ENCODE measurements around the gene SYT7.

SYT7 gene

DNA sequence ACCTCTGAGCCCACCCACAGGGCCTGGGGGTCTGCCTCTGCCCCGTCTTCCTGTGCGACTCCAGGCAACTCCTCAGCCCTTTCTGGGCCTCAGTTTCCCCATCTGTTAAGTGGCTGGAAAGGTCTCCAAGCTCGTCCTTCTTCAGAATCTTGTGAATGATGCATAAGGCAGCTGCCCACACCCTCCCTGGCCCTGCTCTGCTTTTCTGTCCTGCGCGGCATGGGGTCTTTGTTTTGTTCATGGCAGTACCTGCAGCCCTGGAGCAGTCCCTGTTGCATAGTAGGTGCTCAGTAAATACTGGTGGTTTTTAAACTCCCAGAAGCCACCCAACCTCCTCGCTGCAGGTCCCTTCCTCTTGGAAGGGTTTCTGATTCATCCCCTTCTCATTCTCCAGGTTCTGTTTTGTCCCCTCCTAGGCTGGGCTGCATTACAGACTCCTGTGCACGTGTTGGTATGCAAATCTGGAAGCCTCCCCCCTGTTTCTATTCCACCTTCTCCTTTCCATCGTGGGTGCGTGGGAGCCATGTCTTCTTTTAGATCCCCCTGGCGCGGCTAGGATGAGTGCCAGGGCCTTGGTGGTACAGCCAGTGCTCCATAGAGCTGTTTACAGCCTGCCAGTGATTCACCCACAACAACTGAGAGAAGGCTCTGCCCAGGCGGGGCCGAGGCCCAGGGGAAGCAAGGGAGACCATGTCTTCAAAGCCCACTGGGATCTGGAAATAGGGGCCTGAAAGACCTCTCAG is 19.3 kb upstream of the SYT7 start:
- in situ Hi-C loops (cut with MboI; ENCODE audit: low sequenced_read_pairs), result no loop called here
- Histone ChIP-seq H3K9me3 (no peaks in the 10 kb centered on the region), H3K36me3 (replicated peaks) (no peaks in the 10 kb centered on the region), H3K27me3 (ENCODE audit: low read depth) (peaks cover 32% of the 10 kb centered on the region), H3K4me3 (no peak overlapping the region), H3K4me1 (no peaks in the 10 kb centered on the region)
- no peak for DNase-seq (ENCODE audit: low spot score in 2 of 2)

DNA sequence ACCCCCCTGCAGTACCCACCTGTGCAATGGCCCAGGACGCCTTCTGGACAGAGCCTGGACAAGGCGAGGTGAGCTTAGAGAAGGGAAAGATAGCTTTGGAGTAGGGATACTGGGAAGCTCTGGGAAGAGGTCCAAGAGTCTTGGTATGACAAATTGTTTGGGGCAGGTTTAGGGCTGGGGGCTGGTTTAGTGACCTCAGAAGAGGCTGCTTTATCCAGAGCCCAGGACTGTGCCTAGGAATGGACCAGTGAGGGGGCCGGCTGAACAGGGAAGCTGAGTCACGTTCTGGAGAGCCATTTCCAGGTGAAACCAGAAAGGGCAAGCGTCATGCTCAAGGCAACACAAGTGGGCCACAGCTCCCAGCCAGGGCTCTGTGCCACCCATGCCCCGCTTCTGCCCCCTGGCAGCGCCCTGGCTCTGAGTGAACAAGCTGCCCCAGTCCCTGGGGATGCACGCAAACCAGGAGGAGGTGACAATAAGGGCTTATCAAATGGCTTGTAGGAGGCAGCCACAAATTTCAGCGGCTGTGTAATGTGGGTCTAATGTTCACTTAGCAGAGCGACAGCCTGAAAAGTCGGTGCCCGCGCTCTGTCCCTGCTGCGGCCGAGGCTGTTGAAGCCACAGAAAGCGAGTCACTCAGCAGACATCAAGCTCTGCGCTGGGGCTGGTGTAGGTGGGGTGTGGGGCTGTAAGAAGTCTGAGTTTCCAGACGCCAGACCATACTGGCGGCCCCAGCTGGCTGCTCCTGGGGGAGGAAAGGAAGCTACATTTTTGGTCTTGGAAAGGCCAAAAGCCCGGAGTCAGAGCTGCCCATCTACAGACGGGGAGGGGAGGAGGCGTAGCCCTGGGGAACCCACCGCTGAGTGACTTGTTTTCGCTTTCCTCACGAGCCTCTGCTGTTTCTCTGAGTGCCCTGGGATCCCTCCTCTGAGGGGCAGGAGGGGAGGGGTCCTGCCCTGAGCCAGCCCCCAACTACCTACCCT is 18.3 kb upstream of the SYT7 start:
- Histone ChIP-seq H3K4me1 (no peaks in the 10 kb centered on the region), H3K4me3 (no peak overlapping the region), H3K27me3 (ENCODE audit: low read depth) (peaks cover 25% of the 10 kb centered on the region), H3K36me3 (replicated peaks) (no peaks in the 10 kb centered on the region), H3K9me3 (no peaks in the 10 kb centered on the region)
- DNase-seq (ENCODE audit: low spot score in 2 of 2), result no peak
- in situ Hi-C loops (cut with MboI; ENCODE audit: low sequenced_read_pairs), result no loop called here

DNA sequence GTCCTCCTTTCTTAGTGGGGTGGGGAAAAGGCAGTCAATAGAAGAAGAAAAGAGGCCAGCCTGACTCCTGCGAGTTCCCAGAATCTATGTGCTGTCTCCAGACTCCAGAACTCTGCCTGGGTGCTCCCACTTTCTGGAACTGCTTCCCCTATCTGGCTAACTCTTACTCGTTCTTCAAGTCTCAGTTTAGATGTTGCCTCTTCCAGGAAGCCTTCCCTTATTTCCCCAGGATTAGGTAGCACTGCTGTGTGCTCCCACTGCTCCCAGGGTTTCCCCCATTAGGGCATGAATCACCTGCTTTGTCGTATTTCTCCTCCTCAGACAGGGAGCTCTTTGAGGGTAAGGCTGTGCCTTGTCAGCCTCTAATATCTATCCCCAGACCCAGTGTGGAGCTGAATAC is 17.5 kb upstream of the SYT7 start:
- Histone ChIP-seq H3K4me1 (no peaks in the 10 kb centered on the region), H3K9me3 (no peaks in the 10 kb centered on the region), H3K36me3 (replicated peaks) (no peaks in the 10 kb centered on the region), H3K4me3 (no peak overlapping the region), H3K27me3 (ENCODE audit: low read depth) (peaks cover 26% of the 10 kb centered on the region)
- in situ Hi-C loops (cut with MboI; ENCODE audit: low sequenced_read_pairs), result no loop called here
- no peak for DNase-seq (ENCODE audit: low spot score in 2 of 2)

DNA sequence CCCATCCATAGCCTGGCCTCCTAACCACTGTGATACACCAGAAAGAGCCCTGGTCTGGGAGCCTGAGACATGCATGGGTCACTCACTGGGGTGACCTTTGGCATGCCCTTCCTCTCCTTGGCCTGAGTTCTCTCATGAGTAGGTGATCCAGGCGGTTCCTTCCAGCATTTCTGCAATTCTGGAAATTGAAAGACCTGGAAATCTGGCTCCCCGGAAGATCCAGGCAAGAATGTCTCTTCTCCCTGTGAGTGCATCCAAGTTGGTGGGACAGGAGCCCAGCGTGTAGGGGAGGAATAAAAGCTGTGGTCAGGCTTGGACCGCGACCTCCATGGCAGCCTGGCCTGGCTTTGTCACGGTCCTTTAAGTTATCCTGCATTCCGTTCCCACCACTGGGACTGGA is 16.1 kb upstream of the SYT7 start:
- in situ Hi-C loops (cut with MboI; ENCODE audit: low sequenced_read_pairs), result no loop called here
- DNase-seq (ENCODE audit: low spot score in 2 of 2), result no peak
- H3K27me3 ChIP-seq (ENCODE audit: low read depth), result peaks cover 31% of the 10 kb centered on the region; the same call in 1 of the 2 replicates

DNA sequence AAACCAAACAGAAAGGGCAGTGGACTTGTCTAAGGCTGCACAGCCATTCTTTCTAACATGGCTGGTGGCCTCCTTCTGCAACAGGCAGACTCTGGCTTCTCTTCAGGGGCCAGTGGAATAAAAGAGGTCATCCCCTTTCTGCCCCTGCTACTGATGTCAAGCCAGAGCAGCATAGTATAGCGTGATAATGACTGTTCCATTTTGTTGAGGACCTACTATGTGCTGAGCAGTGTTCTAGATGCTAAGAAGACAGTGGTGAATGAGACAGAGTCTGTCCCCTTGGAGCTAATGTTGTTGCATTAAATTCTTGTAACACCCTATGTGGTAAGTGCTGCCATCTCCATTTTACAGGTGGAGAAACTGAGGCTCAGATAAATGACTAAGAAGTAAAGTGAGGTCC is 15.7 kb upstream of the SYT7 start:
- DNase-seq (ENCODE audit: low spot score in 2 of 2), result no peak

More for the DNA sequence above, 16.1 kb upstream of the SYT7 start:
- H3K36me3 ChIP-seq (replicated peaks), result no peaks in the 10 kb centered on the region
- no peaks in the 10 kb centered on the region for H3K4me1 ChIP-seq
- no peaks in the 10 kb centered on the region for H3K9me3 ChIP-seq
- H3K4me3 ChIP-seq, result no peak overlapping the region

DNA sequence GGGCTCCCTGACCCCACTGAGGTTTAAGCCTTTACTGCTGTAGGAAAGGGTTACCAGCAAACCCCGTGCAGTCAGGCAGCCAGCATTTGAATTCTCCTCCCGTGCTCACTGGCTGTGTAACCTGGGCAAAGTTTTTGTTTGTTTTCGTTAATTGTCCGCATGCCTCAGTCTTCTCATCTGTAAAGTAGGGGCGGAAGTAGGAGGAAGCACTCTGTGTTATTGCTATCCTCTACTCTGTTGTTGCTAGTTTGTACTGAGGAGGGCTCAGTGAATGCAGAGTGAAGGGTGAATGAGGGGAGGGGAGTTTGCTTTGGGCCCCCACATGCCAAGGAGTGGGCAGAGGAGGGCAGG is 14.0 kb upstream of the SYT7 start:
- in situ Hi-C loops (cut with MboI; ENCODE audit: low sequenced_read_pairs), result no loop called here
- Histone ChIP-seq H3K4me3 (no peak overlapping the region), H3K4me1 (no peaks in the 10 kb centered on the region), H3K27me3 (ENCODE audit: low read depth) (peaks cover 30% of the 10 kb centered on the region; the same call in 1 of the 2 replicates), H3K36me3 (replicated peaks) (no peaks in the 10 kb centered on the region), H3K9me3 (no peaks in the 10 kb centered on the region)
- DNase-seq (ENCODE audit: low spot score in 2 of 2), result no peak

More for the DNA sequence above, 15.7 kb upstream of the SYT7 start:
- no peaks in the 10 kb centered on the region for H3K9me3 ChIP-seq
- in situ Hi-C loops (cut with MboI; ENCODE audit: low sequenced_read_pairs), result no loop called here
- H3K36me3 ChIP-seq (replicated peaks), result no peaks in the 10 kb centered on the region
- no peaks in the 10 kb centered on the region for H3K4me1 ChIP-seq
- H3K4me3 ChIP-seq, result no peak overlapping the region
- peaks cover 30% of the 10 kb centered on the region; the same call in 1 of the 2 replicates for H3K27me3 ChIP-seq (ENCODE audit: low read depth)

DNA sequence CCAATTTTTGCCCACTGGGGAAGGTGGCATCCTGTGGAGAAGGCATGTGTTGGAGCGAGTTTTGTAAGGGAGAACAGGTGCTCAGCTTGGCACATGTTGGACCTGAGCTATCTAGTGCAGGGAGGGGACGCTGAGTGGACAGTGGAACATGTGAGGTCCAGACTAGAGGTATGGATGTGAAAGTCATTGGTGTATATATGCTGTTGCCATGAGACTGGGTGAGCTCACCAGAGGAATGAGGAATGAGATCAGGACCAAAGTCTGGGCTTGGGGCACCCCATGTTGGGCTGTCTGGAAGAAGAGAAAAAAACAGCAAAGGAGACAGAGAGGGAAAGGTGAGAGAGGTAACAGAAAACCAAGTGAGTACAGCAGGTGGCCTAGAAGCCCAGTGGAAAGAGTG is 12.3 kb upstream of the SYT7 start:
- Histone ChIP-seq H3K36me3 (replicated peaks) (no peaks in the 10 kb centered on the region), H3K4me1 (no peaks in the 10 kb centered on the region), H3K9me3 (no peaks in the 10 kb centered on the region), H3K4me3 (no peak overlapping the region), H3K27me3 (ENCODE audit: low read depth) (peaks cover 20% of the 10 kb centered on the region; the same call in 1 of the 2 replicates)
- no peak for DNase-seq (ENCODE audit: low spot score in 2 of 2)
- in situ Hi-C loops (cut with MboI; ENCODE audit: low sequenced_read_pairs), result no loop called here

DNA sequence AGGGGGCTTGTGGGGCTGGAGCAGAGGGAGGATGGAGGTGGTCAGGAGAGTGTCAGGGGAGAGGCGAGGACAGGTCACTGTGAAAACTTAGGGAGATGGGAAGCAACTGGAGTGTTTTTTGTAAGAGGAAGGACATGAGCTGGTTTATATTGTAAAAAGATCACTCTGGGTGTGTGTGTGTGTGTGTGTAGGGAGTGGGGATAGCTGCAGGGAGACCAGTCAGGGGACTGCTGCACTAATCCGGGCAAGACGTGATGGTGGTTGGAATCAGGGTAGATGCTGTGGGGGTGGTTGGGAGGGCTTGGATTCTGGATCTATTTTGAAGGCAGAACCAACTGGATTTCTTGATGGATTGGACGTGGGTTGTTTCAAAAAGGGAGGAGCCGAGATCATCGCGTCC is 11.3 kb upstream of the SYT7 start:
- H3K4me3 ChIP-seq, result no peak overlapping the region
- in situ Hi-C loops (cut with MboI; ENCODE audit: low sequenced_read_pairs), result no loop called here
- no peaks in the 10 kb centered on the region for H3K4me1 ChIP-seq
- H3K27me3 ChIP-seq (ENCODE audit: low read depth), result peaks cover 20% of the 10 kb centered on the region; the same call in 1 of the 2 replicates
- no peaks in the 10 kb centered on the region for H3K9me3 ChIP-seq
- no peaks in the 10 kb centered on the region for H3K36me3 ChIP-seq (replicated peaks)
- DNase-seq (ENCODE audit: low spot score in 2 of 2), result no peak

DNA sequence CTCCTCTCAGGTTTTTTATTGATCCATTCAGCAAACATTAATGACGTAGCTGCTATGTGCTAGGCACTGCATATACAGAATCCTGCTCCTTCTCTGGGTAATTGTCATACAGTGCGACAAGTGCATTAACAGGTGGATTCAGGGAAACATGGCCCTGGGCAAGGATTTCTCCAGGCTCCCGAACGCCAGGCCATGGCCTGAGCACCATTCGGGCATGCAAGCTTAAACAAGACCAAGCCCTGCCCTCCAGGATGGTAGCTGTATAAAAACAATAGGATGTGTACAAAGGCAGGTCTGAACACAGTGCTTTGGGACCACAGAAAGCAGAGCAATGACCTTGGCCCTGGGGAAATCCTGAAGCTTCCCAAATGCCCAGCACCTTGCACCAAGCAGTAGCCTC is 9.1 kb upstream of the SYT7 start:
- no peak for DNase-seq (ENCODE audit: low spot score in 2 of 2)
- no peaks in the 10 kb centered on the region for H3K9me3 ChIP-seq
- H3K27me3 ChIP-seq (ENCODE audit: low read depth), result peaks cover 23% of the 10 kb centered on the region; the same call in 1 of the 2 replicates
- H3K36me3 ChIP-seq (replicated peaks), result no peaks in the 10 kb centered on the region
- H3K4me1 ChIP-seq, result no peaks in the 10 kb centered on the region
- in situ Hi-C loops (cut with MboI; ENCODE audit: low sequenced_read_pairs), result no loop called here
- H3K4me3 ChIP-seq, result no peak overlapping the region

DNA sequence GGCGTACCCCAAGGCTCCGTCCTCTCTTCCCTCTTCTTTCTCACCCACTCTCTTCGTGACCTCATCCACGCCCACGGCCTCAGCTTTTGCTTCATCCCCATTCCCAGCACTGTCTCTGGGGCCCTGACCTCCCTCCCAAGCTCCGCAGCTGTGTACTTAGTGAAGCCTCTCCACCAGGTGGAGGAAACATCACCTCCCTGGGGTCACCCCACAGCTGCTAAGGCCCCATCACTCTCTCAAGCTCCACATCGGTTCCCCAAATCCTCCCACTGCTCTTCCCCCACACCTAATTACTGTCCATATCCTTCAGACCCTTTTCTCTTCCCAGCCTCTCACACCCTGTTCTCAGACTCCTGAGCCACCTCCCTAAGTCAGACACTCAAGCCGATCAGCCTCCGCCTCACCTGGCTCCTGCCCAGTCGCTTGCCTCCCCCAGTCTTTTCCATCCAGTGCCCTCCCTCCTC is 7.9 kb upstream of the SYT7 start:
- Histone ChIP-seq H3K9me3 (no peaks in the 10 kb centered on the region), H3K36me3 (replicated peaks) (no peaks in the 10 kb centered on the region), H3K4me1 (no peaks in the 10 kb centered on the region), H3K27me3 (ENCODE audit: low read depth) (peaks cover 18% of the 10 kb centered on the region), H3K4me3 (no peak overlapping the region)
- DNase-seq (ENCODE audit: low spot score in 2 of 2), result no peak
- in situ Hi-C loops (cut with MboI; ENCODE audit: low sequenced_read_pairs), result no loop called here

DNA sequence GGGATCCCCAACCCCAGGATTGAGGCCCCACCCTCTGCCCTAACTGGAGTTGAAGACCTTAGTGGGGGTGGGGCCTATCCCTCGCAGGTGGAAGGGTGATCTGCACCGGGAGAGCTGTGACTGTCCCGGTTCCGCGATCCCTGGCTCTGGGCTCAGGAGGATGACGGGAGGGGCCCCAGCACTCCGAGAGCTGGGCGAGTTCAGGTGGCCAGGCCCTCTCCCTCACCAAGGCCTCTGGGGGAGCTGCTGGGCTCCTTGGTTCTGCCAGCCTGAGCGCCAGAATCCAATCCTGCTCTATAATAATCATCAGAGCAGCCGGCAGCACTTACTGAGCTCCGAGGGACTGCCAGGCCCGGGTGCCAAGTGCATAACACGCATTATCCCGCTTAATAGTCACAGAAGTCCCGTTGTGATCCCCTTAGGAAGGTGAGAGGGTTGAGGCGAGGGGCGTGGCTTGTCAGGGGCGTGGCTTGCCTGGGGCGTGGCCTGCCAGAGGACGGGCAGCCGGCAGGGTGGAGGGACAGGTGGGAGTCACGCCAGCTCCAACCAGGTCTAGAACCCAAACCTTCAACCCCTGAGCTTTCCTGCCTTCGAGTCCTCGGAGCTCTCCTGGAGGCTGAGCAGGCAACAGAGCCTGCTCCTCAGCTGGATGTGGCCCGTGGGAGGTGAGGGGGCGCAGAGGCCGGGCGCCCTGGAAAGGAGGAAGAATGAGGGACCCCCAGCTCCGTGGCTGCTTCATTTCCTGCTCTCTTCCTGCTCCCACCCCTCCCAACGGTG is 7.3 kb upstream of the SYT7 start:
- in situ Hi-C loops (cut with MboI; ENCODE audit: low sequenced_read_pairs), result no loop called here
- Histone ChIP-seq H3K27me3 (ENCODE audit: low read depth) (peaks cover 20% of the 10 kb centered on the region), H3K9me3 (no peaks in the 10 kb centered on the region), H3K4me3 (no peak overlapping the region), H3K36me3 (replicated peaks) (no peaks in the 10 kb centered on the region), H3K4me1 (no peaks in the 10 kb centered on the region)
- DNase-seq (ENCODE audit: low spot score in 2 of 2), result peak in 1 of 2 experiments; percentile 72

DNA sequence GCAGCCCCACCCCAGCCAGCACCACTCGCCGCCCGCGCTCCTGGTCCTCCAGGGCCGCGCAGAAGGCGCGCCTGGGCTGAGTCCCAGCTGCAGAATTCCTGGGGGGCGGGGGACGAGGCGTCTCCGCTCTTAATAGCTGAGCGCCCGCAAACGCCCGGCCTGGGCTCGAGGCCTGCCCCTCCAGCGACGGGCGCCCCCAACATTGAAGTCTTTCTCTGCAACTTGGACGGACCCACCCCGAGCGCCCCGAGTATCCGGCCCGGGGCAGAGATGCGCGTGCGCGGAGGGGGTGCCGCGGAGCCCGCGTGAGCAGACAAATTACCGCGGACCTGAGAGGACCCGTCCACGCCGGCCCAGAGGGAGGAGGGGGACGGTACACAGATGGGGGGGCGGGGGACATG is 6.7 kb upstream of the SYT7 start:
- no peak for DNase-seq (ENCODE audit: low spot score in 2 of 2)
- Histone ChIP-seq H3K27me3 (ENCODE audit: low read depth) (peaks cover 17% of the 10 kb centered on the region), H3K36me3 (replicated peaks) (no peaks in the 10 kb centered on the region), H3K4me3 (no peak overlapping the region), H3K9me3 (no peaks in the 10 kb centered on the region), H3K4me1 (no peaks in the 10 kb centered on the region)
- in situ Hi-C loops (cut with MboI; ENCODE audit: low sequenced_read_pairs), result no loop called here

DNA sequence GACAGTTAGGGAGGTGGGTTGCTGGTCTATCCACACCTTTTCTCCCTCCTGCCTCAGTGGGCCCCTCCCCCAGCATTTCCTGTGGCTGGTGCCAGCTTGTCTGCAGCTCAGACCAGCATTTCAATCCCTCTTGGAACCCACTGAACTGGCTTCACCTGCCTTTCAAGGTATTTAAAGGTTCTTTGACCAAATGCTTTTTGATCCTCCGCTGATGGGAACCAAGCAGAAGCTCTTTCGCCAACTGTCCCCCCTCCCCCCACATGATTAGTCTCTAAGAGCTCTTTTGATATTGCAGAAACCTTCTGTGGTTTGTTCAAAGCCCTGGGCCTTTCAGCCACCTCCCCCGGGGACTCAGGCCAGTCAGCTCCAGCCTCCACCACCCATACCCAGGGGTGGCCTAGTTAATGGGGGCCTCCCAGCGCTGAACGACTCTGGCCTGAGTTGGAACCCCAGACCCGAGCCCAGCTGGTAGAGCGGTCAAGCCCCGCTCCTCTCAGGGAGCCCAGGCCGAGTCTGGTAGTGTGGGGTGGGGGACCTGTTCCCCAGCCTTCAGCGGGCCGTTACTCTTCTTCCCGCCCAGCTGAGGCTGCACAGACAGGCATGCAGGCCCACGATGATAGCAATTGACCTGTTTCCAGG is 6.0 kb upstream of the SYT7 start:
- DNase-seq (ENCODE audit: low spot score in 2 of 2), result no peak
- Histone ChIP-seq H3K4me3 (no peak overlapping the region), H3K36me3 (replicated peaks) (no peaks in the 10 kb centered on the region), H3K27me3 (ENCODE audit: low read depth) (peaks cover 19% of the 10 kb centered on the region), H3K4me1 (no peaks in the 10 kb centered on the region), H3K9me3 (no peaks in the 10 kb centered on the region)
- in situ Hi-C loops (cut with MboI; ENCODE audit: low sequenced_read_pairs), result no loop called here

Data from HAP-1 (cell line).